SK-N-DZ (cell line): ENCODE data around the gene TMEM161B. TPM values are rescaled to one million over a fixed set of nuclear protein-coding genes. Genes with fewer than 3 reads are reported as not detected.
A peak's percentile ranks its signal among the peaks of the same experiment; 100 is the strongest.
"Not testable (repeated sequence)": the region's sequence is repeated elsewhere in the genome, so short reads cannot be mapped to it uniquely, and the experiment has no call there.

Experiments used
- DNase-seq: peaks from one replicate; pipeline ENCODE4 v3.0.0-alpha.2; 2015; ENCODE audit warnings: low spot score
- polyA plus RNA-seq, 2 experiments: library from polyadenylated mRNA; depleted of rRNA; stranded (reverse); fragments of >200 nt; gene quantifications; 2 replicates each; pipeline ENCODE4 v1.2.3, GENCODE V29; 2014

Gene TMEM161B
- 17.4 and 19.5 TPM in 2 replicates for polyA plus RNA-seq (2014; cell fraction: cytosol; rRNA removed)
- polyA plus RNA-seq (2014; cell fraction: nucleus; rRNA removed) = 59.6 and 81.6 TPM in 2 replicates

DNA sequence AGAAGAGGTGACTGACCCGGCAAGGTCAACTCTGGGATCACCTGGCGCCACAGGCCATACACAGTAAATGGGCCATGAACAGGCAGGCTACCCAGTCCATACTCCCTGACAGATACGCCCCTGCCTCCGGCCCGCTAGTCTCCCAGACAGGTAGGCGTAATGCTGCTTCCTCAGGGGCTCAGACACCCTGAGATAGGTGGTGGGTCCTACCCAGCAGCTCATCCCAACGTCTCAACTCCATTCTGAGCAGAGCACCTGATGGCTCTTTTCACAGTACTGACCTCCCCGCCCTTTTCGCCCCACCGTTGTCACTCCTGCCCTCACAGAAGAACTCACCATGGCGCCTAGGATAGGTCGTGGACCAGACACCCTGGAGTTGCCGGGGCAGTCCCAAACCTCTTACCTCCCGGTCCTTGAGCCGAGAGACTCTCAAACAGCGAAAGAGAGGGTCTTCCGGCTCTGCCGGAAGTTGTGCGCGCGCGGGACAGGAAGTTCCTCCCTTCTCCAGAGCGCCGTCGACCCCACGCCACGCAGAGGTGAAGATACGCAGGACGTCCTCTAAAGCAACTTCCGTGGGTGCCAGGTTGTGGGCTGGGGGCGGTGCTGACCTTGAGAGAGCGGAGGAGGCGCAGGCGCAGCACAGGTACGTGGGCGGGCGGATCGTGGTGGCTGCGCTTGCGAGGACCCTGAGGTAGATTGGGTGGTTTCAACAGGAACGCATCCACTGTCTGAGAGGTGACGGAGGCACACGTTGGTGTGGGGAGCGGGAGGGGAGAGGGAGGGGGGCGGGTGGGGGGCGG lies at the start of gene TMEM161B:
Gene TMEM161B, minus strand, starts transcription at position 461 of the 800 bp plus-strand sequence. Its CDS starts 122 bp downstream, at position 339.
- peak; percentile 95 for DNase-seq

DNA sequence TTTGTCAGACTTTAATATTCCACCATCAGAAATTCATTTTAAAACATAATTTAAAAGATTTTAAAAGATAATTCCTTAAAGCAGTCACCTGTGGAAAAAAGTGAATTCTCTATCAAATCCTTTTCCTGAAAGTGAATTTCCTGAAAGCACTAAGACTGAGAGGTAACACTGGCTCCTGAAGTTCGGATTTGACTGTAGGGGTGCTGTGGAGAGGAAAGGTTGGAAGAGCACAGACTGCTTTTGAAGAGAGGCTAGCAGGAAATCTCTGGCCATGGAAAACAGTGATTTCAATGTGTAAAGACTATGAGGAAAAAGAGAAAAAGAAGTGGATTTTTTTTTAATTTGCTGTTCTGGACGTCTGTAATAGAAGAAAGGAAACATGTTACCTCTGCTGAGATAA lies 35.7 kb upstream of the TMEM161B start:
- no peak for DNase-seq

- no peak for DNase-seq
Observed at GRCh38 chr5:88298425-88298824, 29.8 kb upstream of the TMEM161B start.

DNA sequence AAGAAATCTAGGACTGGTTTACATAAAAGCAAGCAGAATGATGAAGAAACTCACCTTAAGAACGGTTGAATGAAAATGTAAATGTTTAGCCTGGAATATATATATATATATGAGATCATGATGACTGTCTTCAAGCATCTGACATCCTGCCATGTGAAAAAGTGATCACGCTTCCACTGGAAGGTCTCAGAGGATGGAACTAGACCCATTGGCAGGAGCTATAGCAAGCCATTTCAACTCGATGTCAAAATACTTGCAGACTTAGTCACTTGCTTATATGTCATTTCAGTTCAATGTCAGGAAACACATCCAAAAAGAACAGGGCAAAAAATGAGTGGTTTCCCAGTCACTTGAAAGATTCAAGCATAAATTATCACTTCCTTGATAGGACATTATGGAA lies 22.2 kb upstream of the TMEM161B start:
- DNase-seq = no peak

GRCh38 chr5:88288528-88289197 lies 20.0 kb upstream of the TMEM161B start:
- DNase-seq = no peak

DNA sequence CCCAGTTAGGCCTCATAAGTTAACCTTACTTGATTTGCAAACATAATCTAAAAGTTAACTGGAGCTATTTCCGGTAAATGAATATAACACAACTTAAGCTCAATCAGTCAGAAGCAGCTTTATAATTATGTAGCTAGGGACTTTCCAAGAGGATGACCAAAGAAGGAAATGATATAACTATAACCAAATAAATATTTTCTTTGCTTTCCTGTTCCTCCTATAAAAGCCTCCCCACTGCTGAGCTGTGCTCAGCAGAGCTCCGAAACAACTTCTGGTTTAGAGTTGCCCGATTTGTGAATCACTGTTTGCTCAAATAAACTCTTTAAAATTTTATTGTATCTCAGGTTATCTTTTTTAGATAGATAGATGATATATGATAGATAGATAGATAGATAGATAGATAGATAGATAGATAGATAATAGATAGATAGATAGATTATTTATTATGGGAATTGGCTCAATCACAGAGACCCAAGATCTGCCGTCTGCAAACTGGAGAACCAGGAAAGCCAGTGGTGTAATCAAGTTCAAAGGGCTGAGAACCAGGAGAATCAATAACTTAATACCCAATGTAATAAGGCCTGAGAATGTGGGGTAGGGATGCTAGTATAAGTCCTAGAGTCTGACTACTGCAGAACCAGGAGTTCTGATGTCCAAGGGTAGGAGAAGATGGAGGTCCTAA lies 19.3 kb upstream of the TMEM161B start:
- no peak for DNase-seq

DNA sequence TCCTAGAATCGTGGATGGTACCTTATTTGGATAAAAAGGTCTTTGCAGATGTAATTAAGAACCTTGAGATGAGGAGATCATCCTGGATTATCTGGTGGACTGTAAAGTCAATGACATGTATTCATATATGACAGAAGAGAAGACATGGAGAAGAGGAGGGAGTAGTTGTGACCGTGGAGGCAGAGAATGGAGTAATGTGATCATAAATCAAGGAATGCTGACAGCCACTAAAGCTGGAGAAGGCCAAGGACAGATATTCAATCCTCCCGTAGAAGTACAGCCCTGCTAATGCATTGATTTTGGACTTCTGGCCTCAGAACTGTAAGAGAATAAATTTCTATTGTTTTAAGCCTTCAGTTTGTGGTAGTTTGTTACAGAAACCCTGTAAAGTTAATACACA lies 18.7 kb upstream of the TMEM161B start:
- DNase-seq = no peak

DNA sequence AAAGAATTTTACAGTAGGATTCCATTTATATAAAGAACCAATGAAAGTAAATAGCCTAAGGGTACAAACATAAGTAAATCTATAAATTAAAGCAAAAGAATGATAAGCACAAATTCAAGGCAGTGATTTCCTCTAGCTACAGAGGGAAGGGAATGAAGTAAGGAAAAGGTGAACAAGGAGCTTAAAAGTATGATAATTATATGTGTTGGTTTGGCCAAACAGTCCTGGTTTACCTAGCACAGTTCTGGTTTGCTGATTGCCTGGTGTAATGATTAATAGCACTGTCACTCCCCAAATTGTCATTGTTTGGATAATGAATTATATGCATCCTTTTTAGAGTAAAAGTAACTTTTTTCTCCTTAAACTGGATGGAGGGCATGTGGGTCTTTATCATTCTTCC lies 15.0 kb upstream of the TMEM161B start:
- no peak for DNase-seq

DNA sequence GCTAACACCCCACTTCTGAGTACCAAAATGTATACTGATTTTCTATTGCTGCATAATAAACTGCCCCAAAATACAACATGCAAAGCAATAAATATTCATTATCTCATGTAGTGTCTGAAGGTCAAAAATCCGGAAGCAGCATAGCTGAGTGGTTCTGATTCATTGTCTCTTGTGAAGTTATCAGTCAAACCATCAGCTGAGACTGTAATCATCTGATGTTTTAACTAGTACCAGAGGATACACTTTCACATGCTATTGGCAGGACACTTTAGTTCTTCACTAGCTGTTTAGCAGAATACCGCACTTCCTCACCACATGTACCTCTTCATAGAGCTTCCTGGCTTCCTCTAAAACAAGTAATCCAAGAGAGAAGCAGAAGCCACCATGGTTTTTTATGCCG lies 12.7 kb upstream of the TMEM161B start:
- DNase-seq = no peak

DNA sequence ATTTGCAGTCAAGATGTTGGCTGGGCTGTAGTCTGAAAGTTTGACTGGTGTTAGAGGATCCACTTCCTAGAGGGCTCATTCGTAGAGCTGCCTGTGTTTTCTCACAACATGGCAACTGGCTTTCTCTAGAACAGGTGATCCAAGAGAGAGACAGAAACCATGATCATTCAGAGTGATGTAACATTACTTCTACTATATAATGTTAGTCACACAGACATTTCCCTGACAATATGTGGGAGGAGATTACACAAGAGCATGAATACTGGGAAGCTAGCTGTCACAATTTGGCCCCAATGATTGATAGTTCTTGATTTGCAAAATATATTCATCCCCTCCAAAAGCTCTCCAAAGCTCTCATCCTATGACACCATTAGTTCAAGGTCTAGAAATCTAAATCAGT lies 10.9 kb upstream of the TMEM161B start:
- no peak for DNase-seq

DNA sequence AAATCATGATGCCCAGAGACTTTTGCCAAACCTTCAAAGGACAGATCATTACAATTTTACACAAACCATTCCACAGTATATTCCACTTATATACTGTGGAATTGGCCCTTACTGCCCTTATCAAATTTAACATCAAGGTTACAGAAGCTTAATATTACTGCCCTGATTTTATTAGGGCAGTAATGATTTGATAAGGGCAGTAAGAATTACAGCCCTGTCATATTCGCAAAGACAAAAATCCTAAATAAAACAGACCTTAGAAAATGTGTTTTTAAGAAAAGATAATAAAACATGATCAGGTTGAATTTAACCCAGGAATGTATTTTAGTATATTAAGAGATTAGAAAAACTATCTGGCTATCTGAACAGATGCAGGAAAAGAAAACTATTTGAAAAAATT lies 7.7 kb upstream of the TMEM161B start:
- peak; percentile 48 for DNase-seq

DNA sequence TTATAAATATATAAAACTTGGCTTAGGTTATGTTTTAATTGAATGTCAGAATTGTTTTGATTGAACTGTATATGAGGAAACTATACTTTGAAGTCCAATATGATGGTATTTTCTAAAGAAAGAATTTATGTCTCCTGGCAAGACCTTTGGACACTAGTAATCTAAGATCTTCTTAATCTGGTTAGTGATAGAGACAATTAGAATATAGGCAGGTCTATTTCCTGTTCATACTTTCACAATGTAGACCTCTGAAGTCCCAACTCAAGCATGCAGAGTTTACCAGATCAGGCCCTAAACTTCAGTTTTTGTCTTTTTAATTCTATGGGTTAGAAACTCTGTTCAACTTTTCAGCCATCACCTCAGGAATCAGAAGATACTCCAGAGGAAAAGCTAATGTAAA lies 6.9 kb upstream of the TMEM161B start:
- DNase-seq = no peak

DNA sequence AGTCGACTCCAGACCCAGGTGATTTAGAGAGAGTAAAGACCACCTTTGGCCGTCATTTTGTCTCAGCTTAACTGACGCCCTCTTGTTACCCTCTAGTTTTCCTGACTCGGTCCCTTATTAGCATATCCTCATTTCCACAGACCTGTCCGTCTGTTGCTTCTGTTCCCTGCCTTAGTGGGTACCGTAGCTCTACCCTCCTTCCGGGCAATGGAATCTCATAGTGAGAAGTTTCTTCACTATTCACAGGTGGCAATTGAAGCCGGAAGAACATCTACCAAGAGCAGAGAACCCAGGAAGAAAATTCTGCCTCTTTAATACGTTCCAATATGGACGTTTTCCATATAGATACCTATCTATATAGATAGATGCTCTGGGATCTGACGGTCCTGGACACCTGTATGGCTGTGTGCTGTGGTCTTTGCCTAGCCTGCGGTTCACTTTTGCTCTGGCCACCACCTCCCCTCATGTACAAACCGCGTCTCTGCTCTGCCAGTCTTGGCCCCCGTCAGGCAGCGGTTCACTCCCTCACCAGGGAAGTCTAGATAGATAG lies 652 bp upstream of the TMEM161B start:
- DNase-seq = peak; percentile 10

DNA sequence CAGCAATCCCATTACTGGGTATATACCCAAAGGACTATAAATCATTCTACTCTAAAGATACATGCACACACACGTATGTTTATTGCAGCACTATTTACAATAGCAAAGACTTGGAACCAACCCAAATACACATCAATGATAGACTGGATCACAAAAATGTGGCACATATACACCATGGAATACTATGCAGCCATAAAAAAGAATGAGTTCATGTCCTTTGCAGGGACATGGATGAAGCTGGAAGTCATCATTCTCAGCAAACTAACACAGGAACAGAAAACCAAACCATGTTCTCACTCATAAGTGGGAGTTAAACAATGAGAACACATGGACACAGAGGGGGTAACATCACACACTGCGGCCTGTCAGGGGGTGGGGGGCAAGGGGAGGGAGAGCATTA lies 4.1 kb downstream of the TMEM161B start:
- DNase-seq = not testable (repeated sequence)

- no peak for DNase-seq
Observed at GRCh38 chr5:88263349-88263748, 5.3 kb downstream of the TMEM161B start.

DNA sequence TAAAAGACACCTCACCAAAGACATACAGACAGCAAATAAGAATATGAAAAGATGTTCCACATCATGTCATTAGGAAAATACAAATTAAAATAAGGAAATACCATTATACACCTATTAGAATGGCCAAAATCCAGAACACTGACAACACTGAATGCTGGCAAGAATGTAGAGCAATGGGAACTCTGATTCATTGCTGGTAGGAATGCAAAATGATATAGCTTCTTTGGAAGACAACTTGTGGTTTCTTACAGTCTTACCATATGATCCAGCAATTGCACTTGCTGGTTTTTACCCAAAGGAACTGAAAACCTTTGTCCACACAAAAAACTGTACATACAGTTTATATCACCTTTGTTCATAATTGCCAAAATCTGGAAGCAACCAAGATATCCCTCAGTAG lies 6.5 kb downstream of the TMEM161B start:
- no peak for DNase-seq

DNA sequence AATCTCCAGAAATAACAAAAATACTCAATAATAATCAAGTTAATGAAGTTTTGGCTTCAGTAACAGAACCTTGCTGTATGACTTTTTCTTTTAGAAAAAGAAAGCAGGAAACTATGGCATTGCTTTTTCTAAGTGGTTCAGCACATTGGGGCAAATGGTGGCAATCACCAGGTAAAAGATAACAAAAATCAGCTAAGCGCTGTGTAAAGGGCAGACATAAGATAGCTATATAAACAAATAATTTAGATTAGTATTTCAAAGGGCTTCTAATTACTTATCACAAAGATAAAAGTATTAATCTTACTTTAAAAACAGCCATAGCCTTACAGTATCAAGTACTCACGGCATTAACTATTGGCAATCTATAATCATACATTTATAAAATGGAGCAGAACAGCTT lies 10.0 kb downstream of the TMEM161B start:
- DNase-seq = no peak

DNA sequence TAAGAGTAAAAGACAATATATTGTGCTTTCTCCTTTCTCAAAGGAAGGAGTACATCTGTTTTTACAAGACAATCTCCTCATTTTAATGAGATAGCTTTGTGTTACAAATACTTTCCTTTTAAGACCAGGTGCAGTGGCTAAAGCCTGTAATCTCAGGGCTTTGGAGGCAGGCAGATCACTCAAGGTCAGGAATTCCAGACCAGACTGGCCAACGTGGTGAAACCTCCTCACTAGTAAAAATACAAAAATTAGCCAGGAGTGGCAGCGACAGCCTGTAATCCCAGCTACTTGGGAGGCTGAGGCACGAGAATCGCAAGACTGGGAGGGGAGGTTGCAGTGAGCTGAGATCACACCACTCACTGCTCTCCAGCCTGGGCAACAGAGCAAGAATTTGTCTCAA lies 11.8 kb downstream of the TMEM161B start:
- DNase-seq = no peak

DNA sequence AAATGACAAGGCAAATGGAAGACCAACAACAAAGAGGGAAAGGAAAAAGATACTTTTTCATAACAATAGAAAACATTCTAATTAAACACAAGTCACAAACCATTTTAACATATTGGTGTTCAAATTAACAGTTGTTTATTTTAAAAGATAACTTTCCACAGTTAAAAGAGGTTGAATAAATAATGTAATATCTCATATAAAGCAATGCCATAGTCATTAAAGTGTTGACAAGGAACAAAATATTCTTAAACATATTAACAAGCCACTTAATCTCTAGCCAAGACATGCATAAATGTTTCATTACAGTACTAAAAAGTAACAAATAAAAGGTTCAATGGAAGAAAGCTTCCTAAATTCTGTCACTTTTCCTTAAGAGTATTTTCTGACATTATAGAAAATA lies 12.6 kb downstream of the TMEM161B start:
- DNase-seq = no peak

GRCh38 chr5:88254320-88254719 lies 14.3 kb downstream of the TMEM161B start:
- DNase-seq = no peak

GRCh38 chr5:88251048-88251711 lies 17.5 kb downstream of the TMEM161B start:
- no peak for DNase-seq

- no peak for DNase-seq
Observed at GRCh38 chr5:88250010-88250409, 18.6 kb downstream of the TMEM161B start.
